GM18951 (cell line): ENCODE data around the gene ALOX15B.

Source experiments
- POLR2A ChIP-seq: IDR thresholded peaks from 4 replicates; pipeline ENCODE4 v1.6.1; 2011; ENCODE audit warnings: mild to moderate bottlenecking; ENCODE audit not compliant: insufficient read length, insufficient read depth; ENCODE audit errors: extremely low read depth
- in situ Hi-C: fragments of 300-500 bp; cut with MboI; formaldehyde crosslinking; loops from one replicate; pipeline ENCODE4 v1.12.0; 2022; ENCODE audit warnings: low sequenced_read_pairs, mixed read lengths, inconsistent platforms; ENCODE audit not compliant: unreplicated experiment

The ALOX15B gene

DNA sequence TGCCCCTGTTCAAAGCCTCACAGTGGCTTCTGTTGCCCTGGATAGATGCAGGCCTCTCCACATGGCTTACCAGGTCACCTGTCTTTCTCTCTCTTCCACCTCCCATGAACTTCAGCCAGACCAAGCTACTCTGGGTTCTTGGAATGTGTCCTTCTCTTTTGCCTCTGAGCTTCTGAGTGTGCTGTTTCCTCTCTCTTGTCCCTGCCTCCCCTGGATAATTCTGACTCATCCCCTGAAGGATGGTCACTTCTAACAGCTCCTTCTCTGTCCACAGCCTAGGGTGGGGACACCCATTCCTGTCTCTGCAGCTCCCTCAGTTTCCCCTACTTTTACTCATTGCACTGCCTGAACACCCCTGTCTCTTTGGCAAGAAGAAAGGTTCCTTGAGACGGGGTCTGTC lies 33.5 kb upstream of the ALOX15B start:
- no peak for TF ChIP-seq POLR2A
- in situ Hi-C loops: no loop called here

DNA sequence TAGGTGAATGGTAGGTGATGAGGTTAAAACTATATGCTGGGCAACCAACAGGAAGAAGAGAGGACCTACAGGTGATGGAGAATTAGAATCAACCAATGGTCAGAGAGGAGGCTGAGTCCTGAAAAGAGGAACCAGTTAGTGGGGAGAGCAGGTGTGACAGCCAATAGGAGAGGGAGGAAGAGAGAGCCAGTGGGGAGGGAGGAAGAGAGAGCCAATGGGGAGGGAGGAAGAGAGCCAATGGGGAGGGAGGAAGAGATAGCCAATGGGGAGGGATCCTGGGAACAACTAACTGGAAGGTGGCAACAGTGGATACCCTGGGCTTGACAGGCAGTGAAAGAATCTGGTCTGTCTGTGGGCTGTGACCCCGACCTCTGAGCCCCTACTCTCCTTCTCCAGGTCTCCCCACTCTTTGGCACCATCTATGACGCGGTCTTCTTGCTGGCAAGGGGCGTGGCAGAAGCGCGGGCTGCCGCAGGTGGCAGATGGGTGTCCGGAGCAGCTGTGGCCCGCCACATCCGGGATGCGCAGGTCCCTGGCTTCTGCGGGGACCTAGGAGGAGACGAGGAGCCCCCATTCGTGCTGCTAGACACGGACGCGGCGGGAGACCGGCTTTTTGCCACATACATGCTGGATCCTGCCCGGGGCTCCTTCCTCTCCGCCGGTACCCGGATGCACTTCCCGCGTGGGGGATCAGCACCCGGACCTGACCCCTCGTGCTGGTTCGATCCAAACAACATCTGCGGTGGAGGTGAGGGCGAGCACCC lies 32.7 kb upstream of the ALOX15B start:
- in situ Hi-C loops: no loop called here
- no peak for TF ChIP-seq POLR2A

DNA sequence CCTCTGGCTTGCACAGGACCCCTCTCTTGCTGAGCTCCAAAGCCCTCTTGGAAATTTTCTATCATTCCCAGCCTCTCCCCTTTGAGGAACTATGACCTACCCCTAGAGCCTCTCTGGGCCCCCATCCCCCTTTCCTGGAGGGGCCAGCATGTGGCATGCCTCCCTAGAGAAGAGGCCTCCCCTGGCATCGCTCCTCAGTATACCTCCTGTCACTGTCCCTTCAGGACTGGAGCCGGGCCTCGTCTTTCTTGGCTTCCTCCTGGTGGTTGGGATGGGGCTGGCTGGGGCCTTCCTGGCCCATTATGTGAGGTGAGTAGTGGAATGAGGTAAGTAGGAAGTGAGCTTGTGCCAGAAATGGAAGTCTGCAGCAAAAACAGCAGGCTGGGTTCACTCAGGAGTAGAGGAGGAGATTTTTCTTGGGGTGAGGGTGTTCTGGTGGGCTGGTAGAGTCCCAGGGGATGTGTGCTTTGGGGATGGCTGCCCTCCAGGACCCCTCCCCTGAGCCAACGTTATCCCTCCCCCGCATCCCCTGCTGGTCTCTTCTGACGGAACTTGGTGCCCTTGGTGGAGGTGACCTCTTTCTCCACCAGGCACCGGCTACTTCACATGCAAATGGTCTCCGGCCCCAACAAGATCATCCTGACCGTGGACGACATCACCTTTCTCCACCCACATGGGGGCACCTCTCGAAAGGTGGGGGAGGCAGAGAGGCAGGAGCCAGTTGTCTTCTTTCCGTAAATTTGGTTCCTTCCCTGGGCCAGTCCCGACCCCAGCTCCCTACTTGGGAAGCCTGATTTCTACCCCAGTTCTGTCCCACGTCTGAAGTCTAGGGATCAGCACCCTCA lies 31.8 kb upstream of the ALOX15B start:
- TF ChIP-seq POLR2A: no peak
- in situ Hi-C loops: no loop called here

DNA sequence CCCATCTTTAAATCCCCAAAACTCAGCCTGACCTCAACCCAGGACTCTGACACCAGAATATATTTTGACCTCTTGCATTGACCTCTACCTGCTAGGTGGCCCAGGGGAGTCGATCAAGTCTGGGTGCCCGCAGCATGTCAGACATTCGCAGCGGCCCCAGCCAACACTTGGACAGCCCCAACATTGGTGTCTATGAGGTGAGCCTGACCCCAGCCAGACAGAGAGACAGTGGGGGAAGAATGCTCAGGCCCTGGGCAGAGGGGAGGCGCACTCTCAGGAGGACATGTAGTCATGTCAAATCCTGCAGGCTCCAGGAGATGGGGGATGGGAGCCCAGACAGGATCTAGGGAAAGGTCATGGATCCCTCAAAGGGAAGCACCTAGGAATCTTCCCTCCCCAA lies 31.0 kb upstream of the ALOX15B start:
- in situ Hi-C loops: no loop called here

DNA sequence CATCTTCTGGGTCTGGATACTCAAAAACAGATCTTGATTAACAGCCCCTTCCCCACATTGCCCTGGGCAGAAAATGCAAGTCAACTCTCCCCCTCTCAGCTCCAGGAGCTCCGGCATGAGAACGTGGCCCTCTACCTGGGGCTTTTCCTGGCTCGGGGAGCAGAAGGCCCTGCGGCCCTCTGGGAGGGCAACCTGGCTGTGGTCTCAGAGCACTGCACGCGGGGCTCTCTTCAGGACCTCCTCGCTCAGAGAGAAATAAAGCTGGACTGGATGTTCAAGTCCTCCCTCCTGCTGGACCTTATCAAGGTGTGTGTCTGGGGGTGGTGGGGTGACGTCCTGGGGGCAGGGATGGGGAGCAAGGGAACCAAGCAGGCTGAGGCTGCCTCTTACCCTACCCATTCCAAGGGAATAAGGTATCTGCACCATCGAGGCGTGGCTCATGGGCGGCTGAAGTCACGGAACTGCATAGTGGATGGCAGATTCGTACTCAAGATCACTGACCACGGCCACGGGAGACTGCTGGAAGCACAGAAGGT lies 26.7 kb upstream of the ALOX15B start:
- TF ChIP-seq POLR2A: no peak
- in situ Hi-C loops: no loop called here

More for the DNA sequence above, 31.0 kb upstream of the ALOX15B start:
- TF ChIP-seq POLR2A: no peak

DNA sequence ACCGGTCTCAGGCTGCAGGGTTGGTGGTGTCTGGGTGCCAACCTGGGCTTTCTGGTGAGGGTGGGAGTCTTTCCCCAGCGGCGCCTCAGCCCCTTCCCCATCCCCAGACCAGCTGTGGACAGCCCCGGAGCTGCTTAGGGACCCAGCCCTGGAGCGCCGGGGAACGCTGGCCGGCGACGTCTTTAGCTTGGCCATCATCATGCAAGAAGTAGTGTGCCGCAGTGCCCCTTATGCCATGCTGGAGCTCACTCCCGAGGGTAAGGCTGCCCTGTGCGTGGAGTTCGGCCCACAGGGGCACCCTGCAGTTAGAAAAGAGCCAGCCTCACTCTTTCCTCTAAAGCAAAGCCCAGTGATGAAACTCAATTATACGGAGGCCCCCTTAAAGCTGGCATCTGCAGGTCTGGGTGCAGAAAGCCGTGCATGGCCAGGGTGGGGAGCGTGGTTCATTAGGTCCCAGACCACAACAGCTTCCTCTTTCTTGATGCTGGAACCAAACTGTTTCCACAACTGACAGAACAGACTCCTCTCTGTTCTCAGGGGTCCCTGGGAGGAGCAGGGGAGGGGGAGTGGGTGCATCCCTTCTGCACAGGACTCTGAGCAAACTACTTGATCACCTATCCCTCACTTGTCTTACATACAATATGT lies 25.7 kb upstream of the ALOX15B start:
- no peak for TF ChIP-seq POLR2A
- in situ Hi-C loops: no loop called here

DNA sequence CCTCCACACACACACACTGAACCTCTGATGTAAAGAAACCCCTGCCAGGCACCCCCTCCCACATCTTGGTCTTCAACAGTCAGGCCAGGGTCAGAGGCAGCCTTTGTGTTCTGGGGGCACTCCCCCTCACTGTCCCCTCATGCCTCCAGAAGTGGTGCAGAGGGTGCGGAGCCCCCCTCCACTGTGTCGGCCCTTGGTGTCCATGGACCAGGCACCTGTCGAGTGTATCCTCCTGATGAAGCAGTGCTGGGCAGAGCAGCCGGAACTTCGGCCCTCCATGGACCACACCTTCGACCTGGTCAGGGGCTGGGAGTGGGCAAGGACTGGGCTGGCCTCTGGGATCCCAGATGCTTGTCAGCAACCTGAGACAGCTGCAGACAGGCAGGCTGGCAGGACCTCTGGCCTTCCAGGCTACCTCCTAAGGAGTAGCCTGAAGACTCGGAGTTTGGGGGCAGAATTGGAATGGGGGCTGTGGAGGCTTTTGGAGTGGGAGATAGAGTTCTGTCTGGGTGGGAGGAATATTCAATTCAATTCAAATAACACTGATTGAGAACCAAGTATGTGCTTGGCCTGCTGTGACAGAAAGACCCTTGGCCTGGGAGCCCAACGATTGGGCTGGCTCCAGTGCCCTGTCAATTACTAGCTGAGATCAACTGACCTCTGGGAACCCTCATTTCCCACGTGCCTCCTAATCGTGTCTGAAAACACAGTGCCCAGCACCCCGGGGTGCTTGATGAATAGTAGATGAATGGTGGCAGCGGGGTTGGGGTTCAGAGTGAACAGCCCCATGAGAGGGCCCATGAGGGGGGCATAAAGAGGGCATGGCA lies 24.9 kb upstream of the ALOX15B start:
- TF ChIP-seq POLR2A: no peak
- in situ Hi-C loops: no loop called here

DNA sequence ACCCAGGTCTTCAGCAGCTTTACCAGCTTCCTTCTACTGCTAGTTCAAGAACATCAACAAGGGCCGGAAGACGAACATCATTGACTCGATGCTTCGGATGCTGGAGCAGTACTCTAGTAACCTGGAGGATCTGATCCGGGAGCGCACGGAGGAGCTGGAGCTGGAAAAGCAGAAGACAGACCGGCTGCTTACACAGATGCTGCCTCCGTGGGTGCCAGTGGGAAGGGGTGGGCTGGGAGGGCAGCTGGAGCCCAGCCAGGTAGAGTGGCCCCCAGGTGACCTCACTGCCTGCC lies 24.4 kb upstream of the ALOX15B start:
- TF ChIP-seq POLR2A: no peak

DNA sequence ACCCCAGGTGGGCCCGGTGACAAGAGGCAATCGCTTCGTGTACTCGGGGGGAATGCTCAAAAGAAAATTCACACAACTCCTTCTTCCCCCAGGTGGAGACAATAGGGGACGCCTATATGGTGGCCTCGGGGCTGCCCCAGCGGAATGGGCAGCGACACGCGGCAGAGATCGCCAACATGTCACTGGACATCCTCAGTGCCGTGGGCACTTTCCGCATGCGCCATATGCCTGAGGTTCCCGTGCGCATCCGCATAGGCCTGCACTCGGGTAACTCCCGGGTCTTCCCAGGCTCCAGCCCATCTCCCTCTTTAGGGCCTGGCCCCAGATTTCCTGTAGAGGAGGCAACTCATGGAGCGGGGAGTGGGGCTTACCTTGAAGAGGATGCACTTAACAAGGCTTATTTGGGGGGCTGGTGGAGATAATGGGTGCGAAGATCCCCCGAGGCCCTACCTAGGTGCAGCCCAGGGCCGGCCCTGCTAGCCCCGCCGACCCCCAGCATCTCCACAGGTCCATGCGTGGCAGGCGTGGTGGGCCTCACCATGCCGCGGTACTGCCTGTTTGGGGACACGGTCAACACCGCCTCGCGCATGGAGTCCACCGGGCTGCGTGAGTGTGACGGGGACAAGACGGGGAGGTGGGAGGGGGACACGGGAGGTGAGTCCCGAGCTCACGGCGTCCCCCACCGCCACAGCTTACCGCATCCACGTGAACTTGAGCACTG lies 23.5 kb upstream of the ALOX15B start:
- TF ChIP-seq POLR2A: no peak
- in situ Hi-C loops: no loop called here

More for the DNA sequence above, 24.4 kb upstream of the ALOX15B start:
- in situ Hi-C loops: no loop called here

DNA sequence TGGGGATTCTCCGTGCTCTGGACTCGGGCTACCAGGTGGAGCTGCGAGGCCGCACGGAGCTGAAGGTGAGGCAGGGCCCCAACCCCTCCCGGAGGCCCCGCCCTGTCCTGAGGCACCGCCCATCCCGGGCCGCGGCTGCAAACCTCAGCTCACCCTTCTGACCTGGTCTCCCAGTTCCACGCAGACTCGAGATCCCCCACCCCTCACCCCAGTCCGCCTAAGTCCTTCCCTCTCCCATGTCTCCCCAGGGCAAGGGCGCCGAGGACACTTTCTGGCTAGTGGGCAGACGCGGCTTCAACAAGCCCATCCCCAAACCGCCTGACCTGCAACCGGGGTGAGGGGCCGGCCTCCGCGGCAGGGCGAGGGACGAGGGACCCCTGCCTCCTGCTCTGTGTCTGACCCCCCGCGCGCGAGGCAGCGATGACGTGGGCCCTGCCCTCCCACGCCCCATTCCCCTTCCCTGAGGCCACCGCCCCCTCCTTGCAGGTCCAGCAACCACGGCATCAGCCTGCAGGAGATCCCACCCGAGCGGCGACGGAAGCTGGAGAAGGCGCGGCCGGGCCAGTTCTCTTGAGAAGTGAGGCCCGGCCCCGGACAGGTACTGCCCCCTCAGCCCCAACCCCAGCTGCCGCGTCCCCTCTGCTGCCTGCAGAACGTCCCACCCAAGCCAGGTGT lies 22.8 kb upstream of the ALOX15B start:
- in situ Hi-C loops: no loop called here
- TF ChIP-seq POLR2A: no peak

DNA sequence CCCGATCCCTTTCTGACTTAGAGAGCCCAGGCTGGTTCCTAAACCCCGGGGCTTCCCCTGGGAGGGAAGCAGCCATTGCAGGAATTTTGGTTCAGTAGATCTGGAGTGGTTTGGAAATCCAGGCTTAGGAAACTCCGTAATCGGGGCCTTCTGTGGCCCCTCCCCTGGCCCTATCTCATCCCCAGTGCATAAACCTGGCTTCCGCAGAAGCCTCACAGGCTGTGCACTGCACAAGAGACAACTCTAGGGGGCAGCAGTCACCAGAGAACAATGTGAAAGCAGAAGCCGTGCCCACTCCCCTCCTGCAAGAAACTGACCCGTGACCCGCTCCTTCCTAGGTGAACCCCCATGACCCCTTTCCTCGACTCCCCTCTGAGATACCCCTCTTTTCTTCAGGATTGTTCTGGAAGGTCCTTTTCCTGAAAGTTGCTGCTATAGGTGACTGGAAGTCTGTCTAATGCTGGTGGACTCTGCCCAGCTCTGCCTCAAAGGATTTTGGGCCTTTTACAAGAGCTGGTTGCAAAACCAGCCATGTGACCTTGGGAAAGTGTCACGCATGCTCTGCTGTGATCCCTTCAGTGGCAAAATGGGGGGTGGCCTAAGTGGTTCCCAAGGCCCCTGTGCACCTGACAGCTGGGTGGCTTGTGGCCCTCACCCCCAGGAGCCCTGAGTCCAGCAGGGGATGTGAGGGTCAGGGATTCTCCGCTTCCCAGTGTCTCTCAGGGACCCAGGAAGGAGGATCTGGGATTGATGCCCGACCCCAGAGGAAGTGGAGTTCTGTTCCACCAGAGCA lies 22.0 kb upstream of the ALOX15B start:
- in situ Hi-C loops: no loop called here
- no peak for TF ChIP-seq POLR2A
